GM12891 (cell line): Measurements from ENCODE around the gene CD109.

Source experiments
- PAX5 ChIP-seq: IDR thresholded peaks from 2 replicates; pipeline ENCODE4 v1.6.1; 2011; ENCODE audit warnings: low read length, moderate library complexity, mild to moderate bottlenecking; ENCODE audit not compliant: insufficient read depth, severe bottlenecking
- POLR2A ChIP-seq: IDR thresholded peaks from 2 replicates; pipeline ENCODE4 v1.6.1; 2011; ENCODE audit warnings: low read depth, low read length, control low read depth
- POLR2AphosphoS5 ChIP-seq: IDR thresholded peaks from 2 replicates; pipeline ENCODE4 v1.6.1; 2011; ENCODE audit warnings: low read depth, low read length, control low read depth
- SPI1 ChIP-seq: IDR thresholded peaks from 2 replicates; pipeline ENCODE4 v1.6.1; 2011; ENCODE audit warnings: low read depth, low read length, control low read depth
- TAF1 ChIP-seq: IDR thresholded peaks from 2 replicates; pipeline ENCODE4 v1.6.1; 2011; ENCODE audit warnings: low read depth, low read length, control low read depth

DNA sequence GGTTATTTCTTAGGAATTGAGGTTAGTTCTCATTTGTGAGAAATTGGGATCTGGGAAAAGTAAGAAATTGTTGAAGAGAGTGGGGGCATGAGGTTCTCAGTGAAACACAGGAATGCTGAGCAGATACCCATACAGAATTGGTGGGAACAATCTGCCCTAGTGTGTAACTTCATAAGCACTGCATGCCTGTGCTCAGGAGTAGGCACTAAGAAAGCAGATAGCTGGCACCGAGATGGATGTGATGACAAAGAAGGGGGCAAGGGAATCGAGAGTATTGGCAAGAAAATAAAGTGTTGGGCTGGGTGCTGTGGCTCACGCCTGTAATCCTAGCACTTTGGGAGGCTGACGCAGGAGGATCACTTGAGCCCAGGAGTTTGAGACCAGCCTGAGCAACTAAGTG is 46.2 kb upstream of the CD109 start:
- TF ChIP-seq PAX5 (no peak), POLR2A (no peak), POLR2AphosphoS5 (no peak), TAF1 (no peak), SPI1 (no peak)
